GM10248 (cell line): ENCODE results near the gene DLK1.

ENCODE experiments used
- CTCF ChIA-PET: fragments of 300-600 bp; sonication (Branson Sonifier 250); formaldehyde crosslinking; extraction: SDS; loops from one replicate; lab custom pipeline; 2021; ENCODE audit warnings: antibody characterized with exemption; lab: Yijun Ruan, JAX
- POLR2A ChIA-PET: fragments of 350-650 bp; sonication (Branson Sonifier 250); formaldehyde crosslinking; extraction: SDS; loops from one replicate; lab custom pipeline; 2020; ENCODE audit warnings: antibody characterized with exemption; lab: Yijun Ruan, JAX
- DNase-seq: peaks from one replicate; pipeline ENCODE4 v3.0.0; 2012; ENCODE audit errors: extremely low spot score
- TF ChIP-seq, protein P1 (sequence below): IDR thresholded peaks from 2 replicates; pipeline ENCODE4 v1.5.1; 2012; ENCODE audit warnings: mild to moderate bottlenecking, low read depth; ENCODE audit errors: extremely low read depth, missing control alignments, control extremely low read depth

The DLK1 gene

DNA sequence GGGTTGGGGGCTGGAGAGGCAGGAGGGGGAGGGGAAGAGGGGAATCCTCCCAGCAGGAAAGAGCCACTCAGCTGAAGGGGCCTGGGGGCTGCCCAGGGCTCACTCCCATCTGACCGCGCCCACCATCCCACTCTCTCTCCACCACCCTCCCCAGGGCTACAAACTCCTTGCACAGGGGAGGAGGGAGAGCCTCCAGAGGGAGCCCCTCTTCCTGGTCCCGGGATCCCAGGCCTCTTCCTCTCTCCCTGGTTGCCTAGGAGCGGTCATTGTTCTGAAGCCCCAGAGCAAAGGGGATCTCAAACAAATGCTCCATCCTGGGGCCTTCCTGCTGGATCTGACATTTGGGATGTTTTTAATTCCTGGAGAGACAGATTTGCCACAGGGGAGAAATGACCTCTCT is 39.8 kb upstream of the DLK1 start:
- DNase-seq, result no peak
- TF ChIP-seq, protein P1, sequence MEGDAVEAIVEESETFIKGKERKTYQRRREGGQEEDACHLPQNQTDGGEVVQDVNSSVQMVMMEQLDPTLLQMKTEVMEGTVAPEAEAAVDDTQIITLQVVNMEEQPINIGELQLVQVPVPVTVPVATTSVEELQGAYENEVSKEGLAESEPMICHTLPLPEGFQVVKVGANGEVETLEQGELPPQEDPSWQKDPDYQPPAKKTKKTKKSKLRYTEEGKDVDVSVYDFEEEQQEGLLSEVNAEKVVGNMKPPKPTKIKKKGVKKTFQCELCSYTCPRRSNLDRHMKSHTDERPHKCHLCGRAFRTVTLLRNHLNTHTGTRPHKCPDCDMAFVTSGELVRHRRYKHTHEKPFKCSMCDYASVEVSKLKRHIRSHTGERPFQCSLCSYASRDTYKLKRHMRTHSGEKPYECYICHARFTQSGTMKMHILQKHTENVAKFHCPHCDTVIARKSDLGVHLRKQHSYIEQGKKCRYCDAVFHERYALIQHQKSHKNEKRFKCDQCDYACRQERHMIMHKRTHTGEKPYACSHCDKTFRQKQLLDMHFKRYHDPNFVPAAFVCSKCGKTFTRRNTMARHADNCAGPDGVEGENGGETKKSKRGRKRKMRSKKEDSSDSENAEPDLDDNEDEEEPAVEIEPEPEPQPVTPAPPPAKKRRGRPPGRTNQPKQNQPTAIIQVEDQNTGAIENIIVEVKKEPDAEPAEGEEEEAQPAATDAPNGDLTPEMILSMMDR, result no peak
- POLR2A ChIA-PET, result no interaction called here
- CTCF ChIA-PET, result no interaction called here

DNA sequence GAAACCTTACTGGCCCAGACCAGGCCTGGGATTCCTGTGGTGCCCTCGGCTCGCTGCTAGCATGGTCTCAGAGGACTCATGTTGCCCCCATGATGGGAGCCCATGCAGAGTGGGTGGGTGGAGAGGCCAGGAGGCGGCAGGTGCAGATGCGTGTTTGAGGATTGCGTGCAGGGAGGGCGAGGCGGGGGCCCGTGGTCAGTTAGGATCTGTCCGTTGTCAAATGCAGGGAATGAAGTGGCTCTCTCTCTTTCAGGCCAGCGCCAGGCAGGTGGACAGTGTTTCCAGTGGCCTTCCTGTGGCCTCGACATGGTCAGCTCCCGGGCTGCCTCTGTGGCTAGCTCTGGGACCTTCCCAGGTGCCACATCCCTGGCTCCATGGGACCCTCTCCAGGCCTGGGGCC is 39.3 kb upstream of the DLK1 start:
- ChIA-PET CTCF (no interaction called here), POLR2A (no interaction called here)
- TF ChIP-seq, protein P1, result no peak
- no peak for DNase-seq

DNA sequence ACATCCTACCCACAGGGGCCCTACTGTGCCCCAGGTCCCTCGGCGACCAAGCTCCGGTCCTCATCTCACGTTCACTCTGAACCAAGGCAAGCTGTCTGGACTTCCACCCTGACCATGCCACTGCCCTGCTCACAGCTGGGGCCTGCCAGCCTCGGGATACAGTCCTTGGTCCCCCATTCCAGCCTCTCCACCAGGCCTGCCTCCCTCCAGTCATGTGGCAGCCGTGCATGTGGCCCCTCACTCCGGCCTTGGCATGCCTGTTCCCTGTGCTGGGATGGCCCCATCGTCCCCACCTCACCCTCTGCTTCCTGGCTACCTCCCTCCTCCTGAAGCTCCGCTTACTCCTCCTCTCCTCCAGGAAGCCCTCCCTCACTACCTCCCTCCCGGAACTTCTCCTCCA is 38.6 kb upstream of the DLK1 start:
- TF ChIP-seq, protein P1, result no peak
- no peak for DNase-seq
- ChIA-PET CTCF (no interaction called here), POLR2A (no interaction called here)

DNA sequence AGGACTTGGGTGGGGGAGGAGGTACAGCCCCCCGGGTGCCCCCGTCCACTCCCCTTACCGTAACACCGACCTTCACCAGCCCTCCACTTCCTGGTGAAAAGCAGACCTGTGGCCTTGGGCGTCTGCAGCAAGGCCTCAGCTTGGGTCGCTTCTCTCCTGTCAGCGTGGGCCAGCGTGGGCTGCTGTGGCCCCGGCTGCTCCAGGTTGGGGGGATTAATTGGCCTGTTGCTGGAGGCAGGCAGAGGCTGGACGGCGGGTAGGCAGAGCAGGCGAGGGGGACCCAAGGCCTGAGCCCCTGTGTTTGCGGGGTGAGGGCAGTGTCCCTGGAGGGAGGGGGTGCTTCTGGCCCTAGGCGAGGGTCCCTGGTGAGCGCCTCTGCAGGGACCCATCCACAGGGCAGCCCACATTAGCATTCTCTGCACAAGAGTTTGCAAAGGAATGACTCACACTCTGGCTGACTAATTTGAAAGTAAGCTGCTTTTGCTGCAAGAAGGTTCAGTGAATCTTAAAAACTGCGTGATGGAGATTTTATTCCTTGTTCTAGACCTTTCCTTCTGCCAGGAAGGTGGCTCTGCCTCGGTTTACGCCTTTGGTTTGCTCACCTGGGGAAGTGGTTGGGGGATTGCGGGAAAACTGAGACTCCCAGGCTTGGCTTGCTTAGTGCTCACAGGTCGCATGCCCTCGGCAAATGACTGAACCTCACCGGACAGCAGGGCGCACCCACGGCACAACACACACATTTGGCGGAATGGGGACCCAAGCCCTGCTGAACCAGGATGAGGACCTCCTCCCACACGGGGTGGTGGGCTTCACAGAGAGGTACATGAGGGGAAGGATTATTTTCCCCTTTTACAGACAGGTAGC is 37.9 kb upstream of the DLK1 start:
- DNase-seq, result no peak
- ChIA-PET POLR2A (no interaction called here), CTCF (no interaction called here)
- TF ChIP-seq, protein P1, result no peak

DNA sequence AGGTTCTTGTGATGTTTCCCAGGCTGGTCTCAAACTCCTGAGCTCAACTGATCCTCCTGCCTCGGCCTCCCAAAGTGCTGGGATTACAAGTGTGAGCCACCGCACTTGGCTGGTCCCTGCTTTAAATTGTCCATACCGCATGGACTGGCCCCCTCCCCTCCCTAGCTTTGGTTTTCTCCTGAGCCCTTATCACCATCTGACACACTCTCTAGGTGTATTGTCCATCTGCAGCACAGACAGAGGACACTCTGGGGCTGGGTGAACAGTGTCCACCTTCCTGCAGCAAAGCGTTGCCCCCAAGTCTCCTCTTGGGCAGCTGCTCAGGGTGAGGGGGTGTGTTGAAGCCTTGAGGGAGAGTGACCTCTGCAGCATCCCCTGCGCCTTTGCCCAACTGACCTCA is 36.0 kb upstream of the DLK1 start:
- ChIA-PET POLR2A (no interaction called here), CTCF (no interaction called here)
- DNase-seq, result no peak
- TF ChIP-seq, protein P1, result no peak

DNA sequence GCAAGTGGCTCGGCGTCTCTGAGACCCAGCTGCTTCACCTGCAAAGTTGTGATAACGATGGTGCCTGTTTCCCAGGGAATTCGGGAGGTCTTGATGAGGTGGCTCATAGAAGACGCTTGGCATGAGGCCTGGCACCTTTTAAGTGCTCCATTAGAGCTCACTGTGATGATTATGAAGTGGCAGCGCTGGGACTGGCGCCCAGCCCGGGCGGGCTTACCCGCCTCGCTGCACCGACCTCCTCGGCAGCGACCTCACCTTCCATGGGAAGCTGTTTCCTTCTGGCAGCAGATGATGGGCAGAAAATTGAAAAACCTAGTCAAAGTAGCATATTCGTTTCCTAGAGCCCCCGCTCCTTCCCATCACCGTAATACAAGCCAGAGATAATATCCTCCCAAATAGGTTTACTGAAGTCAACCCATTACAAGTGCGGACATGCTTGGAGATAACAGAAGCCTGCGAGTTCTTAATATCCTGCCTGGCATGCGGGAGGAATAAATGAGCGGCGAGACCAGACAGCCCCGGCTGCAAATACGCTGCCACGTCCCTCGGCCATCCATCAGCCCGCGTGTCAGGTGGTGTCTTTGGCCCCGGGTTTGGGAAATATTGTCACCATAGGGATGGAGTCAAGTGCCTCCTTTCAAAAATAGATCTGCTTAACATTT is 35.2 kb upstream of the DLK1 start:
- CTCF ChIA-PET, result no interaction called here
- TF ChIP-seq, protein P1, result no peak
- no peak for DNase-seq
- POLR2A ChIA-PET, result no interaction called here
